A549 (cell line): ENCODE data around the gene PHRF1. TPM values are rescaled to one million over a fixed set of nuclear protein-coding genes. Genes with fewer than 3 reads are reported as not detected.

Source experiments
- ATAC-seq, 2 experiments: fragments of 200-7000 bp in 1 of 2; fragments of >200 bp in 1 of 2; cut with Nextera tagmentation in 1 of 2; cut with Tn5 transposase in 1 of 2; 3 replicates each; pipeline versions ENCODE4 v1.8.0 to v1.9.1; 2018 to 2020; ENCODE audit warnings: mild to moderate bottlenecking in 1 of 2, moderate library complexity in 1 of 2
- CTCF ChIA-PET: fragments of 300-600 bp; sonication (Branson Sonifier 250); formaldehyde crosslinking; extraction: SDS; loops from one replicate; lab custom pipeline; 2021; ENCODE audit warnings: antibody characterized with exemption, inconsistent platforms; lab: Yijun Ruan, JAX
- POLR2A ChIA-PET: fragments of 350-600 bp; formaldehyde crosslinking; extraction: SDS; loops from one replicate; lab custom pipeline; 2021; ENCODE audit warnings: antibody characterized with exemption, inconsistent platforms; lab: Yijun Ruan, JAX
- DNase-seq, 2 experiments: peaks; one replicate each; pipeline versions ENCODE4 v3.0.0 to v3.0.0-alpha.2; 2011 to 2016; ENCODE audit warnings: low read depth in 1 of 2, low spot score in 1 of 2
- FAIRE-seq: peaks from 2 replicates; lab custom pipeline; 2011; peaks lifted over from hg19 to GRCh38; lab: Jason Lieb, UNC
- H3K27ac ChIP-seq, 2 experiments: fragments of >200 bp; sonication (Bioruptor Twin); formaldehyde crosslinking; 3 replicates each; pipeline ENCODE4 v1.5.1; 2016 to 2017
- H3K4me1 ChIP-seq: fragments of >200 bp; sonication (Bioruptor Twin); formaldehyde crosslinking; 3 replicates; pipeline ENCODE4 v1.6.1; 2016
- H3K4me2 ChIP-seq: fragments of >200 bp; sonication (Bioruptor Twin); formaldehyde crosslinking; 3 replicates; pipeline ENCODE4 v1.6.1; 2016
- H3K4me3 ChIP-seq: fragments of >200 bp; sonication (Bioruptor Twin); formaldehyde crosslinking; 3 replicates; pipeline ENCODE4 v1.5.1; 2016
- H3K9me3 ChIP-seq: fragments of >200 bp; sonication (Bioruptor Twin); formaldehyde crosslinking; 3 replicates; pipeline ENCODE4 v1.6.1; 2016
- BCL3 ChIP-seq: fragments of >200 bp; sonication (Bioruptor Twin); formaldehyde crosslinking; IDR thresholded peaks from 3 replicates; pipeline ENCODE4 v1.6.1; 2016
- BHLHE40 ChIP-seq: IDR thresholded peaks from 2 replicates; pipeline ENCODE4 v1.6.1; 2012; ENCODE audit warnings: low read depth, low read length, inconsistent platforms
- CBX8 ChIP-seq: fragments of 200-600 bp; sonication (generic); IDR thresholded peaks from 2 replicates; pipeline ENCODE4 v1.6.1; 2016
- CHD2 ChIP-seq: fragments of 150-350 bp; IDR thresholded peaks from 2 replicates; pipeline ENCODE4 v1.6.1; 2014; ENCODE audit warnings: low read length; ENCODE audit not compliant: partially characterized antibody
- E2F6 ChIP-seq: IDR thresholded peaks from 2 replicates; pipeline ENCODE4 v1.6.1; 2012; ENCODE audit warnings: low read depth, borderline replicate concordance
- EHF ChIP-seq: fragments of 250-450 bp; sonication (Bioruptor Pico); IDR thresholded peaks from 2 replicates; pipeline ENCODE4 v1.5.0; 2020; ENCODE audit warnings: mild to moderate bottlenecking
- EP300 ChIP-seq, 2 experiments: fragments of >200 bp; sonication (Bioruptor Twin); formaldehyde crosslinking; IDR thresholded peaks; 2 replicates in 1 of 2; 3 replicates in 1 of 2; pipeline ENCODE4 v1.6.1; 2016 to 2017
- FOSL2 ChIP-seq, 2 experiments: fragments of 450-650 bp in 1 of 2; fragments of >200 bp in 1 of 2; sonication (Bioruptor Twin) in 1 of 2; formaldehyde crosslinking; IDR thresholded peaks; 2 replicates each; pipeline versions ENCODE4 v1.5.0 to v1.6.1; 2016 to 2020; ENCODE audit warnings: mild to moderate bottlenecking in 1 of 2, moderate library complexity in 1 of 2
- GATA3 ChIP-seq: IDR thresholded peaks from 2 replicates; pipeline ENCODE4 v1.6.1; 2012; ENCODE audit warnings: borderline replicate concordance
- HEYL ChIP-seq: fragments of 250-450 bp; sonication (Bioruptor Pico); IDR thresholded peaks from 2 replicates; pipeline ENCODE4 v1.8.0; 2021; ENCODE audit warnings: mild to moderate bottlenecking, moderate library complexity
- HMGXB4 ChIP-seq: fragments of 250-450 bp; sonication (Bioruptor Pico); IDR thresholded peaks from 2 replicates; pipeline ENCODE4 v1.5.0; 2021; ENCODE audit warnings: mild to moderate bottlenecking, moderate library complexity, borderline replicate concordance
- HOXB5 ChIP-seq: fragments of 250-450 bp; sonication (Bioruptor Pico); IDR thresholded peaks from 2 replicates; pipeline ENCODE4 v1.5.0; 2020; ENCODE audit warnings: mild to moderate bottlenecking, moderate library complexity
- JUN ChIP-seq, 2 experiments: fragments of >200 bp; sonication (Bioruptor Twin); formaldehyde crosslinking; IDR thresholded peaks; 2 replicates in 1 of 2; 3 replicates in 1 of 2; pipeline ENCODE4 v1.6.1; 2016 to 2017
- KDM1A ChIP-seq: fragments of 200-600 bp; sonication (generic); IDR thresholded peaks from 2 replicates; pipeline ENCODE4 v1.6.1; 2016; ENCODE audit warnings: low read depth, mild to moderate bottlenecking
- MAX ChIP-seq: IDR thresholded peaks from 2 replicates; pipeline ENCODE4 v1.6.1; 2012
- MAZ ChIP-seq: fragments of 150-350 bp; IDR thresholded peaks from 2 replicates; pipeline ENCODE4 v1.6.1; 2014; ENCODE audit warnings: antibody characterized with exemption, low read depth, low read length, borderline replicate concordance
- NFE2L2 ChIP-seq: fragments of 150-350 bp; conservative IDR thresholded peaks from 2 replicates; pipeline ENCODE4 v1.6.1; 2014; ENCODE audit warnings: low read length
- NPAS2 ChIP-seq: fragments of 250-450 bp; sonication (Bioruptor Pico); IDR thresholded peaks from 2 replicates; pipeline ENCODE4 v1.8.0; 2022; ENCODE audit warnings: mild to moderate bottlenecking, moderate library complexity, borderline replicate concordance
- PHF8 ChIP-seq: fragments of 200-600 bp; sonication (generic); IDR thresholded peaks from 2 replicates; pipeline ENCODE4 v1.6.1; 2016; ENCODE audit warnings: low read depth, mild to moderate bottlenecking, antibody characterized with exemption, moderate library complexity, borderline replicate concordance
- POLR2A ChIP-seq: IDR thresholded peaks from 2 replicates; pipeline ENCODE4 v1.6.1; 2012; ENCODE audit warnings: mild to moderate bottlenecking, low read length
- RAD21 ChIP-seq, 2 experiments: fragments of >200 bp in 1 of 2; sonication (Bioruptor Twin) in 1 of 2; formaldehyde crosslinking in 1 of 2; IDR thresholded peaks in 1 of 2; conservative IDR thresholded peaks in 1 of 2; 2 replicates in 1 of 2; 3 replicates in 1 of 2; pipeline ENCODE4 v1.6.1; 2012 to 2018; ENCODE audit warnings: inconsistent platforms in 1 of 2
- RARB ChIP-seq: fragments of 250-450 bp; sonication (Bioruptor Pico); IDR thresholded peaks from 2 replicates; pipeline ENCODE4 v1.8.0; 2021; ENCODE audit warnings: mild to moderate bottlenecking, moderate library complexity
- REST ChIP-seq: fragments of 200-600 bp; sonication (generic); IDR thresholded peaks from 2 replicates; pipeline ENCODE4 v1.6.1; 2016; ENCODE audit warnings: antibody characterized with exemption, mild to moderate bottlenecking, moderate library complexity
- RFX5 ChIP-seq: fragments of 450-650 bp; IDR thresholded peaks from 2 replicates; pipeline ENCODE4 v1.7.1; 2014; ENCODE audit warnings: antibody characterized with exemption, mild to moderate bottlenecking, moderate library complexity
- SREBF2 ChIP-seq: fragments of 450-650 bp; IDR thresholded peaks from 2 replicates; pipeline ENCODE4 v1.6.1; 2014; ENCODE audit warnings: mild to moderate bottlenecking, moderate library complexity
- TP53 ChIP-seq: fragments of 250-450 bp; sonication (Bioruptor Pico); IDR thresholded peaks from 2 replicates; pipeline ENCODE4 v1.5.0; 2021; ENCODE audit warnings: mild to moderate bottlenecking, moderate library complexity
- ZNF302 ChIP-seq: fragments of 250-450 bp; sonication (Bioruptor Pico); IDR thresholded peaks from 2 replicates; pipeline ENCODE4 v1.9.0; 2021; ENCODE audit warnings: inconsistent platforms, mild to moderate bottlenecking, moderate library complexity
- ZSCAN20 ChIP-seq: fragments of 250-450 bp; sonication (Bioruptor Pico); IDR thresholded peaks from 2 replicates; pipeline ENCODE4 v1.8.0; 2022; ENCODE audit warnings: mild to moderate bottlenecking, moderate library complexity
- WGBS: methylation state at CpG from one replicate; pipeline ENCODE4 v1.1.6; 2017; ENCODE audit errors: missing lambda C conversion rate; 5-methylcytosine and 5-hydroxymethylcytosine counted together
- polyA plus RNA-seq, 4 experiments: library from polyadenylated mRNA; depleted of rRNA in 3 of 4; stranded (reverse); fragments of >200 nt; fragmentation: RNase III in 1 of 4; extraction: RNeasy Plus Mini Kit Qiagen cat#74134 plus additional on column Dnase treatment in 1 of 4; gene quantifications; 2 replicates in 3 of 4; 3 replicates in 1 of 4; pipeline ENCODE4 v1.2.3, GENCODE V29; 2011 to 2017

Gene PHRF1
- polyA plus RNA-seq, 2 of the 4 experiments (the other 2 are of a cell fraction), result 10.8 to 25.3 TPM

- no peak overlapping the region for H3K4me2 ChIP-seq
- 90% methylated on average over 35 of the region's 35 CpGs for WGBS
- ChIA-PET POLR2A (interaction anchor here (1.4 kb wide), 1 partner anchor 31 kb away, joined by 3 read pairs; the partner anchor contains the start of gene PHRF1), CTCF (interaction anchor here (1.0 to 1.7 kb wide), 4 partner anchors 19 to 120 kb away, joined by 3 to 5 read pairs (median 3); no protein-coding TSS in a partner anchor)
- H3K4me1 ChIP-seq, result peaks cover 13% of the 10 kb centered on the region
- H3K9me3 ChIP-seq, result no peaks in the 10 kb centered on the region
- no peak for DNase-seq
- TF ChIP-seq REST (no peak), EHF (CRISPR knock-in tag) (no peak), TP53 (CRISPR knock-in tag) (no peak), EP300 (IDR thresholded peaks at IDR 0.05) (no peak), RARB (CRISPR knock-in tag) (no peak), FOSL2 (IDR thresholded peaks at IDR 0.05) (no peak), FOSL2 (CRISPR knock-in tag; IDR thresholded peaks at IDR 0.05) (no peak), RFX5 (no peak), BHLHE40 (no peak), JUN (IDR thresholded peaks at IDR 0.05) (no peak), HMGXB4 (no peak), NPAS2 (CRISPR knock-in tag) (no peak), SREBF2 (no peak), GATA3 (no peak), CHD2 (no peak), KDM1A (no peak), ZSCAN20 (CRISPR knock-in tag) (no peak)
- ATAC-seq, result no peak
- FAIRE-seq, result no peak
- no peak overlapping the region for H3K27ac ChIP-seq
- no peak overlapping the region for H3K4me3 ChIP-seq
These were observed 30.9 kb downstream of the PHRF1 start for GRCh38 chr11:607020-607780.

GRCh38 chr11:607971-608659, 31.8 kb downstream of the PHRF1 start:
- WGBS, result 95% methylated on average over 45 of the region's 45 CpGs
- CTCF ChIA-PET, result interaction anchor here (1.4 to 1.7 kb wide), 2 partner anchors 53 to 89 kb away, joined by 3 to 5 read pairs; no protein-coding TSS in a partner anchor
- FAIRE-seq (no peak), DNase-seq (no peak), ATAC-seq (no peak)
- no peaks in the 10 kb centered on the region for H3K9me3 ChIP-seq
- POLR2A ChIA-PET, result interaction anchor here (1.4 kb wide), 1 partner anchor 32 kb away, joined by 3 read pairs; the partner anchor contains the start of gene PHRF1
- no peak overlapping the region for H3K4me2 ChIP-seq
- peaks cover 13% of the 10 kb centered on the region for H3K4me1 ChIP-seq
- TF ChIP-seq FOSL2 (IDR thresholded peaks at IDR 0.05) (no peak), FOSL2 (CRISPR knock-in tag; IDR thresholded peaks at IDR 0.05) (no peak), MAX (no peak), CBX8 (no peak), PHF8 (no peak), NPAS2 (CRISPR knock-in tag) (no peak), POLR2A (no peak), NFE2L2 (no peak), HOXB5 (no peak), ZNF302 (CRISPR knock-in tag) (no peak), RAD21 (conservative IDR thresholded peaks at IDR 0.05 in 1 of 2, IDR thresholded peaks at IDR 0.05 in 1 of 2) (no peak), BCL3 (no peak), MAZ (no peak), RARB (CRISPR knock-in tag) (no peak), BHLHE40 (no peak), E2F6 (no peak), KDM1A (no peak), HEYL (CRISPR knock-in tag) (no peak)
- H3K4me3 ChIP-seq, result no peak overlapping the region
- no peak overlapping the region for H3K27ac ChIP-seq
